Neural cell (in vitro differentiated cells): ENCODE results near the gene ALDH16A1. TPM values are rescaled to one million over a fixed set of nuclear protein-coding genes. Genes with fewer than 3 reads are reported as not detected.

Experiments
- H2AFZ ChIP-seq: fragments of 200-600, 300-800 bp; sonication (generic), shearing (Covaris generic); 2 replicates; pipeline ENCODE4 v1.6.0; 2014; ENCODE audit warnings: low read depth, mild to moderate bottlenecking, antibody characterized with exemption, low read length, moderate library complexity
- H3F3A ChIP-seq: fragments of 200-600 bp; shearing (Covaris generic); 2 replicates; pipeline ENCODE4 v1.6.1; 2016; ENCODE audit warnings: mild to moderate bottlenecking, moderate library complexity, mixed read lengths, antibody characterized with exemption, low read length; ENCODE audit not compliant: insufficient read depth, poor library complexity, severe bottlenecking
- H3K27ac ChIP-seq: fragments of 200-600, 300-800 bp; sonication (generic), shearing (Covaris generic); 2 replicates; pipeline ENCODE4 v1.5.1; 2014; ENCODE audit warnings: mild to moderate bottlenecking, low read length, moderate library complexity
- H3K27me3 ChIP-seq: fragments of 300-800, 200-600 bp; sonication (generic), shearing (Covaris generic); 2 replicates; pipeline ENCODE4 v1.6.0; 2014; ENCODE audit warnings: mild to moderate bottlenecking, low read depth, low read length, moderate library complexity; ENCODE audit not compliant: insufficient read depth
- H3K36me3 ChIP-seq: fragments of 300-800, 200-600 bp; sonication (generic), shearing (Covaris generic); 2 replicates; pipeline ENCODE4 v1.5.1; 2014; ENCODE audit warnings: mild to moderate bottlenecking, antibody characterized with exemption, low read length, moderate library complexity; ENCODE audit not compliant: insufficient read depth
- H3K4me2 ChIP-seq: fragments of 300-800, 200-600 bp; sonication (generic), shearing (Covaris generic); 2 replicates; pipeline ENCODE4 v1.6.0; 2014; ENCODE audit warnings: mild to moderate bottlenecking, low read length
- H3K4me3 ChIP-seq: fragments of 300-800, 200-600 bp; sonication (generic), shearing (Covaris generic); 2 replicates; pipeline ENCODE4 v1.5.1; 2014; ENCODE audit warnings: mild to moderate bottlenecking, low read length, moderate library complexity
- H3K79me2 ChIP-seq: fragments of 200-600 bp; shearing (Covaris generic); replicated peaks from 2 replicates; pipeline ENCODE4 v1.6.0; 2014; ENCODE audit warnings: mild to moderate bottlenecking, low read length, moderate library complexity; ENCODE audit not compliant: insufficient read depth
- H3K9ac ChIP-seq: fragments of 300-800, 200-600 bp; sonication (generic), shearing (Covaris generic); 2 replicates; pipeline ENCODE4 v1.6.1; 2016; ENCODE audit warnings: mild to moderate bottlenecking, low read length, mixed read lengths
- H3K9me2 ChIP-seq: fragments of 200-600 bp; shearing (Covaris generic); 2 replicates; pipeline ENCODE4 v1.6.1; 2016; ENCODE audit warnings: mild to moderate bottlenecking, low read length, mixed read lengths; ENCODE audit not compliant: insufficient read depth
- H3K9me3 ChIP-seq: fragments of 200-600, 300-800 bp; sonication (generic), shearing (Covaris generic); 2 replicates; pipeline ENCODE4 v1.6.1; 2016; ENCODE audit warnings: mild to moderate bottlenecking, mixed run types, low read length, moderate library complexity, mixed read lengths
- H4K20me1 ChIP-seq: fragments of 200-600 bp; shearing (Covaris generic); 2 replicates; pipeline ENCODE4 v1.6.1; 2016; ENCODE audit warnings: mild to moderate bottlenecking, mixed run types; ENCODE audit not compliant: insufficient read depth
- EP300 ChIP-seq: fragments of 450-650 bp; conservative IDR thresholded peaks from 2 replicates; pipeline ENCODE4 v1.6.1; 2014; ENCODE audit warnings: antibody characterized with exemption, mild to moderate bottlenecking, moderate library complexity; ENCODE audit not compliant: poor library complexity, severe bottlenecking
- EZH2 ChIP-seq: fragments of 200-600, 300-800 bp; shearing (Covaris generic), sonication (generic); IDR thresholded peaks from 2 replicates; pipeline ENCODE4 v1.6.1; 2014; ENCODE audit warnings: antibody characterized with exemption, low read length, borderline replicate concordance, mild to moderate bottlenecking; ENCODE audit not compliant: insufficient read depth, poor library complexity, severe bottlenecking
- MXI1 ChIP-seq: fragments of 450-650 bp; conservative IDR thresholded peaks from 2 replicates; pipeline ENCODE4 v1.6.1; 2014; ENCODE audit warnings: antibody characterized with exemption, mild to moderate bottlenecking; ENCODE audit not compliant: poor library complexity, severe bottlenecking
- POLR2AphosphoS5 ChIP-seq: IDR thresholded peaks from 2 replicates; pipeline ENCODE4 v1.6.1; 2012
- RAD21 ChIP-seq: fragments of 450-650 bp; conservative IDR thresholded peaks from 2 replicates; pipeline ENCODE4 v1.6.1; 2014; ENCODE audit warnings: antibody characterized with exemption, mild to moderate bottlenecking, moderate library complexity
- SMC3 ChIP-seq: fragments of 450-650 bp; conservative IDR thresholded peaks from 2 replicates; pipeline ENCODE4 v1.6.1; 2014; ENCODE audit warnings: antibody characterized with exemption, mild to moderate bottlenecking, moderate library complexity; ENCODE audit not compliant: poor library complexity
- TAF1 ChIP-seq: IDR thresholded peaks from 2 replicates; pipeline ENCODE4 v1.6.1; 2012; ENCODE audit warnings: low read depth
- polyA plus RNA-seq: library from polyadenylated mRNA; depleted of rRNA; stranded (reverse); fragments of >200 nt; gene quantifications from 2 replicates; pipeline ENCODE4 v1.2.3, GENCODE V29; 2014
- TF ChIP-seq, protein P1 (sequence below): fragments of 450-650 bp; IDR thresholded peaks from 2 replicates; pipeline ENCODE4 v1.5.1; 2014; ENCODE audit warnings: antibody characterized with exemption, mild to moderate bottlenecking, moderate library complexity; ENCODE audit not compliant: poor library complexity, severe bottlenecking
- TF ChIP-seq, protein P2 (sequence below): IDR thresholded peaks from 2 replicates; pipeline ENCODE4 v1.6.1; 2012; ENCODE audit warnings: borderline replicate concordance

Gene ALDH16A1
- polyA plus RNA-seq, 1 donor from 2014 or later = 13.5 TPM

DNA sequence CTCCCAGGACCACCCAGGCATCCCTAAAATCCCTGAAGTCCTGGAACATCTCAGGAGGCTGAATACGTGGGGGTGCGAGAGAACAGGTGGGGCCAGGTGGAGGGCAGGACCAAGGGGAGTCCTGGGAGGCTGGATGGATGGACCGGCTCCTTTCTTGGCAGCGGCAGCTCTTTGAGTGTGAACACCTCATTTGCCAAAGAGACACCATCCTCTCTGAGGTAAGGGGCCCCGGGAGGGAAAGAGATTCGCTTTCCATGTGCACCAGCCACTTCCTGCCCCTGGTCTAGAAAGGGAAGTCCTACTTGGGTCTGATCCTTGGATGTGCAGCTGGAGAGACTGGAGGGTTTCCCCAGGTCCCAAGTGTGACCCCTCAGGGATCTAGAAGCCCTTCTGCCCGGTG is 45.9 kb upstream of the ALDH16A1 start:
- Histone ChIP-seq H3K9me3 (no peaks in the 10 kb centered on the region), H3K4me3 (no peak overlapping the region), H3K27ac (no peak overlapping the region), H3K36me3 (no peaks in the 10 kb centered on the region), H4K20me1 (no peaks in the 10 kb centered on the region), H2AFZ (no peak overlapping the region), H3K9me2 (no peaks in the 10 kb centered on the region), H3F3A (no peaks in the 10 kb centered on the region), H3K4me2 (no peak overlapping the region), H3K9ac (no peak overlapping the region), H3K79me2 (no peaks in the 10 kb centered on the region), H3K27me3 (no peaks in the 10 kb centered on the region)
- TF ChIP-seq, protein P1, sequence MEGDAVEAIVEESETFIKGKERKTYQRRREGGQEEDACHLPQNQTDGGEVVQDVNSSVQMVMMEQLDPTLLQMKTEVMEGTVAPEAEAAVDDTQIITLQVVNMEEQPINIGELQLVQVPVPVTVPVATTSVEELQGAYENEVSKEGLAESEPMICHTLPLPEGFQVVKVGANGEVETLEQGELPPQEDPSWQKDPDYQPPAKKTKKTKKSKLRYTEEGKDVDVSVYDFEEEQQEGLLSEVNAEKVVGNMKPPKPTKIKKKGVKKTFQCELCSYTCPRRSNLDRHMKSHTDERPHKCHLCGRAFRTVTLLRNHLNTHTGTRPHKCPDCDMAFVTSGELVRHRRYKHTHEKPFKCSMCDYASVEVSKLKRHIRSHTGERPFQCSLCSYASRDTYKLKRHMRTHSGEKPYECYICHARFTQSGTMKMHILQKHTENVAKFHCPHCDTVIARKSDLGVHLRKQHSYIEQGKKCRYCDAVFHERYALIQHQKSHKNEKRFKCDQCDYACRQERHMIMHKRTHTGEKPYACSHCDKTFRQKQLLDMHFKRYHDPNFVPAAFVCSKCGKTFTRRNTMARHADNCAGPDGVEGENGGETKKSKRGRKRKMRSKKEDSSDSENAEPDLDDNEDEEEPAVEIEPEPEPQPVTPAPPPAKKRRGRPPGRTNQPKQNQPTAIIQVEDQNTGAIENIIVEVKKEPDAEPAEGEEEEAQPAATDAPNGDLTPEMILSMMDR = no peak
- TF ChIP-seq EZH2 = no peak
- no peak for TF ChIP-seq MXI1
- TF ChIP-seq TAF1 = no peak
- TF ChIP-seq RAD21 = no peak
- TF ChIP-seq, protein P2, sequence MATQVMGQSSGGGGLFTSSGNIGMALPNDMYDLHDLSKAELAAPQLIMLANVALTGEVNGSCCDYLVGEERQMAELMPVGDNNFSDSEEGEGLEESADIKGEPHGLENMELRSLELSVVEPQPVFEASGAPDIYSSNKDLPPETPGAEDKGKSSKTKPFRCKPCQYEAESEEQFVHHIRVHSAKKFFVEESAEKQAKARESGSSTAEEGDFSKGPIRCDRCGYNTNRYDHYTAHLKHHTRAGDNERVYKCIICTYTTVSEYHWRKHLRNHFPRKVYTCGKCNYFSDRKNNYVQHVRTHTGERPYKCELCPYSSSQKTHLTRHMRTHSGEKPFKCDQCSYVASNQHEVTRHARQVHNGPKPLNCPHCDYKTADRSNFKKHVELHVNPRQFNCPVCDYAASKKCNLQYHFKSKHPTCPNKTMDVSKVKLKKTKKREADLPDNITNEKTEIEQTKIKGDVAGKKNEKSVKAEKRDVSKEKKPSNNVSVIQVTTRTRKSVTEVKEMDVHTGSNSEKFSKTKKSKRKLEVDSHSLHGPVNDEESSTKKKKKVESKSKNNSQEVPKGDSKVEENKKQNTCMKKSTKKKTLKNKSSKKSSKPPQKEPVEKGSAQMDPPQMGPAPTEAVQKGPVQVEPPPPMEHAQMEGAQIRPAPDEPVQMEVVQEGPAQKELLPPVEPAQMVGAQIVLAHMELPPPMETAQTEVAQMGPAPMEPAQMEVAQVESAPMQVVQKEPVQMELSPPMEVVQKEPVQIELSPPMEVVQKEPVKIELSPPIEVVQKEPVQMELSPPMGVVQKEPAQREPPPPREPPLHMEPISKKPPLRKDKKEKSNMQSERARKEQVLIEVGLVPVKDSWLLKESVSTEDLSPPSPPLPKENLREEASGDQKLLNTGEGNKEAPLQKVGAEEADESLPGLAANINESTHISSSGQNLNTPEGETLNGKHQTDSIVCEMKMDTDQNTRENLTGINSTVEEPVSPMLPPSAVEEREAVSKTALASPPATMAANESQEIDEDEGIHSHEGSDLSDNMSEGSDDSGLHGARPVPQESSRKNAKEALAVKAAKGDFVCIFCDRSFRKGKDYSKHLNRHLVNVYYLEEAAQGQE = no peak
- TF ChIP-seq SMC3 = no peak
- no peak for TF ChIP-seq POLR2AphosphoS5
- TF ChIP-seq EP300 = no peak

DNA sequence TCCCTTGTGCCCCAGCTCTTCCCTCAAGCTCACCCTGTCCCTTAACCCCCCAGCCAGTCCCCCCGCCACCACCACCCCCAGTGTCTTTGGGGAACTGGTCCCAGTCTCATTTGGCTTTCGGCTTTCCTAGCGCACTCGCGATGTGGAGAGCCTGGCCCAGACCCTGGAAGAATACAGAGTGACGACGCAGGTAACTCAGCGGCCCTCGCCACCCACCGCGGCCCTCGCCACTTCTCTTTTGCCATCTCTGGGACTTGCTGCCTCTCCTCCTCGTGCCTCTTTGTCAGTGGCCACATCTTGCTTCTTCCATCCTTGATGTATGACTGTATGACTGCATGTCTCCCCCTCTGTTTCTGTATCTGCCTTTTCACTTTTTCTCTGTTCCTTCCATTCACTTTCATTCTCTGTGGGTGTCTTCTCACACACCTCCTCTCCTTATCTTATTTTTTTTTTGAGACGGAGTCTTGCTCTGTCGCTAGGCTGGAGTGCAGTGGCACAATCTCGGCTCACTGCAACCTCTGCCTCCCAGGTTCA is 45.5 kb upstream of the ALDH16A1 start:
- no peak overlapping the region for H3K4me3 ChIP-seq
- no peak overlapping the region for H3K27ac ChIP-seq
- no peaks in the 10 kb centered on the region for H3K9me3 ChIP-seq
- no peaks in the 10 kb centered on the region for H4K20me1 ChIP-seq
- H2AFZ ChIP-seq = no peak overlapping the region
- no peaks in the 10 kb centered on the region for H3K27me3 ChIP-seq
- H3K9ac ChIP-seq = no peak overlapping the region
- H3K4me2 ChIP-seq = no peak overlapping the region
- H3K36me3 ChIP-seq = no peaks in the 10 kb centered on the region
- no peaks in the 10 kb centered on the region for H3K9me2 ChIP-seq
- TF ChIP-seq TAF1 = no peak
- TF ChIP-seq POLR2AphosphoS5 = no peak
- no peak for TF ChIP-seq RAD21
- TF ChIP-seq, protein P1 = no peak
- H3F3A ChIP-seq = no peaks in the 10 kb centered on the region
- no peaks in the 10 kb centered on the region for H3K79me2 ChIP-seq
